ENCODE results near the gene TRMT10B.

DNA sequence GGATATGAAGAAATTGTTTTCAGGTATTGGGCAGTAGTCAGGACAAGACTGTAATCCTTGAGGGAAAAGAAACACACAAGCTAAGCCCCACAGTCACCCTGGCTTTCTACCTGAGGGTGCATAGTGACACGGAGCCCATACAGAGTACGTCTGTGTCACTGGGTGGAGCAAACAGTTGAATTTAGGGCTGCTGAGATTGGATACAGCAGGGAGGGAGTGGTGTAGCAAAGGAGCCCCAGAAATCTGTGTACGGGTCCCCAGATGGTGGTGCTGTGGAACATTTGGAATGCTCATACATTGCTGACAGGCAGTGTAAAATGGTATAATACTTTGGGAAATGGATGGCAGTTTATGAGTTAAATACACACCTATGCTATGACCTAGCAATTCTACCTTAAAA is 5.1 kb downstream of the TRMT10B start:
- TF ChIP-seq, protein P1, sequence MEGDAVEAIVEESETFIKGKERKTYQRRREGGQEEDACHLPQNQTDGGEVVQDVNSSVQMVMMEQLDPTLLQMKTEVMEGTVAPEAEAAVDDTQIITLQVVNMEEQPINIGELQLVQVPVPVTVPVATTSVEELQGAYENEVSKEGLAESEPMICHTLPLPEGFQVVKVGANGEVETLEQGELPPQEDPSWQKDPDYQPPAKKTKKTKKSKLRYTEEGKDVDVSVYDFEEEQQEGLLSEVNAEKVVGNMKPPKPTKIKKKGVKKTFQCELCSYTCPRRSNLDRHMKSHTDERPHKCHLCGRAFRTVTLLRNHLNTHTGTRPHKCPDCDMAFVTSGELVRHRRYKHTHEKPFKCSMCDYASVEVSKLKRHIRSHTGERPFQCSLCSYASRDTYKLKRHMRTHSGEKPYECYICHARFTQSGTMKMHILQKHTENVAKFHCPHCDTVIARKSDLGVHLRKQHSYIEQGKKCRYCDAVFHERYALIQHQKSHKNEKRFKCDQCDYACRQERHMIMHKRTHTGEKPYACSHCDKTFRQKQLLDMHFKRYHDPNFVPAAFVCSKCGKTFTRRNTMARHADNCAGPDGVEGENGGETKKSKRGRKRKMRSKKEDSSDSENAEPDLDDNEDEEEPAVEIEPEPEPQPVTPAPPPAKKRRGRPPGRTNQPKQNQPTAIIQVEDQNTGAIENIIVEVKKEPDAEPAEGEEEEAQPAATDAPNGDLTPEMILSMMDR (IDR thresholded peaks at IDR 0.05; ENCODE audit: insufficient read depth, low read depth, low read length): no peak
- TF ChIP-seq EZH2 (IDR thresholded peaks at IDR 0.05; ENCODE audit: insufficient read depth, low read length): no peak
